ENCODE results near the gene C18orf63.

DNA sequence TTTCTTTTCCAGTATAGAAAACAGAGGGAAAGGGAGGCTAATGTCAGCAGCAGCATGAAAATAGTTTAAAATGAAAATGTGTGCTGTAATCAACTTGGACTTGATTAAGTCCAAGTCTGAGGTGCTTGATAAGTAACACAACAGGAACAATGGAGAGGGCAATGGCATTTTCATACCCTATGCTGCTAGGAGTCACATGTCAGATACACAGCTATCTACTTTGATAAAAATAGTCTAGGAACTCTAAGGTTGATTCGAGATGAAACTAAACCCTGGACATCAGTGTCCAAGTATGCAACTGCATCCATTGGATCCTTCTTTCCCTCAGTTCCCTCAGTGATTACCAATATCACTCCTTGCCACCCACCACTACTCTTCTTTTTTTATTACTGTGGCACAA, 4.6 kb upstream of the C18orf63 start:
- TF ChIP-seq, protein P1, sequence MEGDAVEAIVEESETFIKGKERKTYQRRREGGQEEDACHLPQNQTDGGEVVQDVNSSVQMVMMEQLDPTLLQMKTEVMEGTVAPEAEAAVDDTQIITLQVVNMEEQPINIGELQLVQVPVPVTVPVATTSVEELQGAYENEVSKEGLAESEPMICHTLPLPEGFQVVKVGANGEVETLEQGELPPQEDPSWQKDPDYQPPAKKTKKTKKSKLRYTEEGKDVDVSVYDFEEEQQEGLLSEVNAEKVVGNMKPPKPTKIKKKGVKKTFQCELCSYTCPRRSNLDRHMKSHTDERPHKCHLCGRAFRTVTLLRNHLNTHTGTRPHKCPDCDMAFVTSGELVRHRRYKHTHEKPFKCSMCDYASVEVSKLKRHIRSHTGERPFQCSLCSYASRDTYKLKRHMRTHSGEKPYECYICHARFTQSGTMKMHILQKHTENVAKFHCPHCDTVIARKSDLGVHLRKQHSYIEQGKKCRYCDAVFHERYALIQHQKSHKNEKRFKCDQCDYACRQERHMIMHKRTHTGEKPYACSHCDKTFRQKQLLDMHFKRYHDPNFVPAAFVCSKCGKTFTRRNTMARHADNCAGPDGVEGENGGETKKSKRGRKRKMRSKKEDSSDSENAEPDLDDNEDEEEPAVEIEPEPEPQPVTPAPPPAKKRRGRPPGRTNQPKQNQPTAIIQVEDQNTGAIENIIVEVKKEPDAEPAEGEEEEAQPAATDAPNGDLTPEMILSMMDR (IDR thresholded peaks at IDR 0.05): no peak
- TF ChIP-seq NFYB (CRISPR knock-in tag; conservative IDR thresholded peaks at IDR 0.05; ENCODE audit: low read depth) (no peak), SMAD3 (CRISPR knock-in tag; IDR thresholded peaks at IDR 0.05; ENCODE audit: borderline replicate concordance) (no peak), CREM (CRISPR knock-in tag; IDR thresholded peaks at IDR 0.05) (no peak)
- TF ChIP-seq, protein P2, sequence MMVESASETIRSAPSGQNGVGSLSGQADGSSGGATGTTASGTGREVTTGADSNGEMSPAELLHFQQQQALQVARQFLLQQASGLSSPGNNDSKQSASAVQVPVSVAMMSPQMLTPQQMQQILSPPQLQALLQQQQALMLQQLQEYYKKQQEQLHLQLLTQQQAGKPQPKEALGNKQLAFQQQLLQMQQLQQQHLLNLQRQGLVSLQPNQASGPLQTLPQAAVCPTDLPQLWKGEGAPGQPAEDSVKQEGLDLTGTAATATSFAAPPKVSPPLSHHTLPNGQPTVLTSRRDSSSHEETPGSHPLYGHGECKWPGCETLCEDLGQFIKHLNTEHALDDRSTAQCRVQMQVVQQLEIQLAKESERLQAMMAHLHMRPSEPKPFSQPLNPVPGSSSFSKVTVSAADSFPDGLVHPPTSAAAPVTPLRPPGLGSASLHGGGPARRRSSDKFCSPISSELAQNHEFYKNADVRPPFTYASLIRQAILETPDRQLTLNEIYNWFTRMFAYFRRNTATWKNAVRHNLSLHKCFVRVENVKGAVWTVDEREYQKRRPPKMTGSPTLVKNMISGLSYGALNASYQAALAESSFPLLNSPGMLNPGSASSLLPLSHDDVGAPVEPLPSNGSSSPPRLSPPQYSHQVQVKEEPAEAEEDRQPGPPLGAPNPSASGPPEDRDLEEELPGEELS (CRISPR knock-in tag; IDR thresholded peaks at IDR 0.05): no peak
- TF ChIP-seq, protein P3, sequence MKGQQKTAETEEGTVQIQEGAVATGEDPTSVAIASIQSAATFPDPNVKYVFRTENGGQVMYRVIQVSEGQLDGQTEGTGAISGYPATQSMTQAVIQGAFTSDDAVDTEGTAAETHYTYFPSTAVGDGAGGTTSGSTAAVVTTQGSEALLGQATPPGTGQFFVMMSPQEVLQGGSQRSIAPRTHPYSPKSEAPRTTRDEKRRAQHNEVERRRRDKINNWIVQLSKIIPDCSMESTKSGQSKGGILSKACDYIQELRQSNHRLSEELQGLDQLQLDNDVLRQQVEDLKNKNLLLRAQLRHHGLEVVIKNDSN (CRISPR knock-in tag; IDR thresholded peaks at IDR 0.05): no peak
